Neuronal stem cell (in vitro differentiated cells): ENCODE results near the gene NOX5.

Experiments
- DNase-seq: peaks from one replicate; pipeline ENCODE4 v3.0.0-alpha.2; 2013; ENCODE audit warnings: low spot score
- H2AFZ ChIP-seq: one replicate; pipeline ENCODE4 v1.6.1; 2013; ENCODE audit warnings: mild to moderate bottlenecking, low read length, inconsistent platforms
- H2AK5ac ChIP-seq: 2 replicates; pipeline ENCODE4 v1.6.1; 2013; ENCODE audit warnings: low read depth, mild to moderate bottlenecking, inconsistent platforms, low read length, moderate library complexity, mixed read lengths
- H2BK120ac ChIP-seq: 2 replicates; pipeline ENCODE4 v1.6.1; 2013; ENCODE audit warnings: low read depth, mild to moderate bottlenecking, inconsistent platforms, low read length, moderate library complexity, mixed read lengths
- H2BK12ac ChIP-seq: one replicate; pipeline ENCODE4 v1.6.1; 2013; ENCODE audit warnings: low read length, inconsistent platforms
- H2BK15ac ChIP-seq: 2 replicates; pipeline ENCODE4 v1.6.1; 2013; ENCODE audit warnings: mild to moderate bottlenecking, low read length, inconsistent platforms, mixed read lengths
- H2BK5ac ChIP-seq: one replicate; pipeline ENCODE4 v1.6.1; 2013; ENCODE audit warnings: inconsistent platforms, mild to moderate bottlenecking, low read length, moderate library complexity
- H3K14ac ChIP-seq: one replicate; pipeline ENCODE4 v1.6.1; 2013; ENCODE audit warnings: low read length, inconsistent platforms
- H3K18ac ChIP-seq: 2 replicates; pipeline ENCODE4 v1.6.1; 2013; ENCODE audit warnings: low read length, inconsistent platforms
- H3K23ac ChIP-seq: 2 replicates; pipeline ENCODE4 v1.6.1; 2013; ENCODE audit warnings: low read depth, mild to moderate bottlenecking, mixed read lengths, low read length, inconsistent platforms; ENCODE audit not compliant: poor library complexity
- H3K27ac ChIP-seq: replicated peaks from 3 replicates; pipeline ENCODE4 v1.5.1; 2013; ENCODE audit warnings: low read length, inconsistent platforms
- H3K27me3 ChIP-seq, 3 experiments: 2 replicates each; pipeline ENCODE4 v1.6.1; 2013; ENCODE audit warnings: low read length in 3 of 3, mild to moderate bottlenecking in 2 of 3, inconsistent platforms in 1 of 3, low read depth in 1 of 3, mixed read lengths in 1 of 3, moderate library complexity in 1 of 3; ENCODE audit not compliant: control insufficient read depth in 3 of 3, insufficient read depth in 3 of 3
- H3K36me3 ChIP-seq, 2 donors: replicated peaks in 1 of 2; 2 replicates each; pipeline ENCODE4 v1.6.1; 2013; ENCODE audit warnings: low read length in 2 of 2; ENCODE audit not compliant: control insufficient read depth in 2 of 2, insufficient read depth in 2 of 2
- H3K4ac ChIP-seq: 2 replicates; pipeline ENCODE4 v1.6.1; 2013; ENCODE audit warnings: inconsistent platforms, mild to moderate bottlenecking, low read length, moderate library complexity
- H3K4me1 ChIP-seq, 2 donors: 1 replicate in 1 of 2; 2 replicates in 1 of 2; pipeline ENCODE4 v1.6.1; 2013; ENCODE audit warnings: low read length in 2 of 2, low read depth in 1 of 2; ENCODE audit not compliant: control insufficient read depth in 2 of 2, insufficient read depth in 1 of 2
- H3K4me2 ChIP-seq: one replicate; pipeline ENCODE4 v1.6.1; 2013; ENCODE audit warnings: mild to moderate bottlenecking, low read length, inconsistent platforms; ENCODE audit not compliant: insufficient read depth, poor library complexity, severe bottlenecking
- H3K4me3 ChIP-seq, 2 donors: 2 replicates each; pipeline ENCODE4 v1.5.1; 2013; ENCODE audit warnings: low read length in 2 of 2, mild to moderate bottlenecking in 2 of 2, inconsistent platforms in 1 of 2, moderate library complexity in 1 of 2
- H3K79me1 ChIP-seq: one replicate; pipeline ENCODE4 v1.6.1; 2013; ENCODE audit warnings: low read depth, mild to moderate bottlenecking, inconsistent platforms, low read length, moderate library complexity
- H3K9ac ChIP-seq: one replicate; pipeline ENCODE4 v1.6.1; 2013; ENCODE audit warnings: mild to moderate bottlenecking, low read depth, low read length, inconsistent platforms; ENCODE audit not compliant: poor library complexity
- H3K9me3 ChIP-seq, 2 donors: replicated peaks in 1 of 2; 2 replicates each; pipeline versions ENCODE3 to v1.6.1; 2013; ENCODE audit warnings: low read length in 2 of 2, mild to moderate bottlenecking in 2 of 2, inconsistent platforms in 1 of 2, low read depth in 1 of 2, mixed read lengths in 1 of 2, moderate library complexity in 1 of 2; ENCODE audit not compliant: control insufficient read depth in 2 of 2, insufficient read depth in 1 of 2
- H4K8ac ChIP-seq: one replicate; pipeline ENCODE4 v1.6.1; 2013; ENCODE audit warnings: low read depth, mild to moderate bottlenecking, inconsistent platforms, low read length, moderate library complexity
- H4K91ac ChIP-seq: one replicate; pipeline ENCODE4 v1.6.1; 2013; ENCODE audit warnings: low read length, low read depth, mild to moderate bottlenecking, inconsistent platforms; ENCODE audit not compliant: poor library complexity
- WGBS, 2 donors: extraction: QIAGEN DNeasy Blood & Tissue Kit; methylation state at CpG; one replicate each; pipeline ENCODE4 v1.1.7; 2013; ENCODE audit warnings: missing lambda C conversion rate in 2 of 2, mixed read lengths in 1 of 2; ENCODE audit not compliant: insufficient read length in 2 of 2, insufficient replicate concordance in 1 of 2; ENCODE audit errors: extremely low coverage in 2 of 2; 5-methylcytosine and 5-hydroxymethylcytosine counted together

NOX5 gene

GRCh38 chr15:69086427-69087204 is 72.1 kb downstream of the NOX5 start:
- H3K9ac ChIP-seq: no peak overlapping the region
- no CpG with 5 or more reads among the region's 14 CpGs for WGBS, 2 donors

GRCh38 chr15:69087366-69087976 is 73.0 kb downstream of the NOX5 start:
- Histone ChIP-seq H3K4me2 (no peak overlapping the region), H2BK15ac (no peak overlapping the region), H3K9me3 (peaks cover 0 to 2% of the 10 kb centered on the region in 2 donors), H2AK5ac (no peak overlapping the region), H3K36me3 (no peaks in the 10 kb centered on the region), H3K18ac (peak overlapping the region; percentile 63), H3K79me1 (no peaks in the 10 kb centered on the region), H2AFZ (no peak overlapping the region), H3K23ac (peak overlapping the region; percentile 21), H3K27me3 (peaks cover 0 to 84% (median 65%) of the 10 kb centered on the region in 3 experiments), H3K4me1 (peaks cover 0 to 16% of the 10 kb centered on the region in 2 donors), H4K8ac (no peak overlapping the region), H4K91ac (no peak overlapping the region), H2BK5ac (no peak overlapping the region), H3K4me3 (no peak overlapping the region), H2BK12ac (no peak overlapping the region), H3K27ac (no peak overlapping the region), H3K9ac (no peak overlapping the region), H2BK120ac (no peak overlapping the region), H3K14ac (no peak overlapping the region), H3K4ac (no peak overlapping the region)
- no peak for DNase-seq
- WGBS, 2 donors: no CpG with 5 or more reads among the region's 5 CpGs

More at GRCh38 chr15:69086427-69087204, 72.1 kb downstream of the NOX5 start:
- H2AK5ac ChIP-seq: no peak overlapping the region
- peaks cover 0 to 16% of the 10 kb centered on the region in 2 donors for H3K4me1 ChIP-seq
- H4K8ac ChIP-seq: no peak overlapping the region
- H3K79me1 ChIP-seq: no peaks in the 10 kb centered on the region
- no peak overlapping the region for H2BK5ac ChIP-seq
- no peak overlapping the region for H3K14ac ChIP-seq
- no peak overlapping the region for H2BK120ac ChIP-seq
- no peak overlapping the region for H3K4me2 ChIP-seq
- no peak overlapping the region for H2AFZ ChIP-seq
- no peak overlapping the region for H3K27ac ChIP-seq
- H3K4me3 ChIP-seq: no peak overlapping the region
- H3K9me3 ChIP-seq: peaks cover 0 to 2% of the 10 kb centered on the region in 2 donors
- H3K36me3 ChIP-seq: no peaks in the 10 kb centered on the region
- no peak overlapping the region for H3K18ac ChIP-seq
- no peak overlapping the region for H3K23ac ChIP-seq
- H2BK12ac ChIP-seq: no peak overlapping the region
- H4K91ac ChIP-seq: no peak overlapping the region
- peaks cover 0 to 92% (median 65%) of the 10 kb centered on the region in 3 experiments for H3K27me3 ChIP-seq
- no peak overlapping the region for H2BK15ac ChIP-seq
- H3K4ac ChIP-seq: no peak overlapping the region
- DNase-seq: no peak

GRCh38 chr15:69088300-69088965 is 73.9 kb downstream of the NOX5 start:
- H3K9me3 ChIP-seq: peaks cover 0 to 2% of the 10 kb centered on the region in 2 donors

GRCh38 chr15:69089258-69089657 is 74.8 kb downstream of the NOX5 start:
- H3K27me3 ChIP-seq: peaks cover 0 to 70% (median 55%) of the 10 kb centered on the region in 3 experiments

More at GRCh38 chr15:69088300-69088965, 73.9 kb downstream of the NOX5 start:
- H3K9ac ChIP-seq: no peak overlapping the region
- no peak overlapping the region for H4K91ac ChIP-seq
- peaks cover 0 to 78% (median 62%) of the 10 kb centered on the region in 3 experiments for H3K27me3 ChIP-seq
- H3K79me1 ChIP-seq: no peaks in the 10 kb centered on the region
- peak overlapping the region in 1 of 2 donors; percentile 20 for H3K4me3 ChIP-seq
- no peak overlapping the region for H2AFZ ChIP-seq
- no peak overlapping the region for H3K27ac ChIP-seq
- no peak overlapping the region for H2BK120ac ChIP-seq
- no peak overlapping the region for H3K4ac ChIP-seq
- no peak overlapping the region for H3K18ac ChIP-seq
- no peaks in the 10 kb centered on the region for H3K36me3 ChIP-seq
- no peak overlapping the region for H4K8ac ChIP-seq
- H3K4me1 ChIP-seq: peaks cover 0 to 16% of the 10 kb centered on the region in 2 donors
- no peak for DNase-seq
- no peak overlapping the region for H2BK12ac ChIP-seq
- H2BK5ac ChIP-seq: no peak overlapping the region
- H2BK15ac ChIP-seq: no peak overlapping the region
- no peak overlapping the region for H2AK5ac ChIP-seq
- WGBS, 2 donors: no CpG with 5 or more reads among the region's 10 CpGs
- H3K14ac ChIP-seq: no peak overlapping the region
- H3K4me2 ChIP-seq: no peak overlapping the region
- H3K23ac ChIP-seq: no peak overlapping the region

More at GRCh38 chr15:69089258-69089657, 74.8 kb downstream of the NOX5 start:
- no peak overlapping the region for H2BK5ac ChIP-seq
- H2BK120ac ChIP-seq: no peak overlapping the region
- H2BK12ac ChIP-seq: no peak overlapping the region
- H4K91ac ChIP-seq: no peak overlapping the region
- no peak overlapping the region for H3K4me3 ChIP-seq
- no peak overlapping the region for H2BK15ac ChIP-seq
- H2AFZ ChIP-seq: no peak overlapping the region
- peaks cover 0 to 16% of the 10 kb centered on the region in 2 donors for H3K4me1 ChIP-seq
- no peak overlapping the region for H3K14ac ChIP-seq
- H3K9ac ChIP-seq: no peak overlapping the region
- H3K4me2 ChIP-seq: no peak overlapping the region
- H2AK5ac ChIP-seq: no peak overlapping the region
- WGBS, 2 donors: no CpG with 5 or more reads among the region's 5 CpGs
- no peaks in the 10 kb centered on the region for H3K79me1 ChIP-seq
- no peak overlapping the region for H4K8ac ChIP-seq
- H3K9me3 ChIP-seq: peaks cover 0 to 2% of the 10 kb centered on the region in 2 donors
- no peak overlapping the region for H3K4ac ChIP-seq
- no peaks in the 10 kb centered on the region for H3K36me3 ChIP-seq
- no peak overlapping the region for H3K18ac ChIP-seq
- no peak overlapping the region for H3K27ac ChIP-seq
- no peak overlapping the region for H3K23ac ChIP-seq
- no peak for DNase-seq
